ENCODE data around the gene ARHGEF11. TPM values are rescaled to one million over a fixed set of nuclear protein-coding genes. Genes with fewer than 3 reads are reported as not detected.

ARHGEF11 gene
- total and polyA plus RNA-seq, 4 donors, result 5.8 to 23.7 (median 9.8) TPM

DNA sequence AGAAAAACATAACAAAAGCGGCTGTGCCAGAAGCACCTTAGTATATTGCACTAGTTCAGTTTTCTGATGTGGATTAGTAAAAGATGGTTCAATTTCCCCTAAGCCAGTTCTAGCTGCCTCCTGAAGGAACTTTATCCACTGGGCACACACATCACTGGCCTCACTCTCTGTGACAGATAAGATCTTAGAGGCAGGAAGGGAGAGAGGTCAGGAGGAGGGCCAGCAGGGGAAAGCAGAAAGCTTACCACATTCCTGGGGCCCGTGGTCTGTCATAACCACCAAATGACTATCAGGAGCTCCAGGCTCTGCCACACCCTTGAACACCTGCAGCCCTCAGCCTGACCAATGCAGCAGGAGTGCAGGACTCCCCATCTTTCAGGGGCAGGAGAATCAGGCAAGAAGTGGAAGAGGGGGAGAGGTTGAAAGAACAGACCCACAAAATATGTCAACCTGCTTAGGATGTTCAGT is 87.3 kb downstream of the ARHGEF11 start:
- TF ChIP-seq SP1 (IDR thresholded peaks at IDR 0.05), result no peak
- no peak for TF ChIP-seq EGR1 (IDR thresholded peaks at IDR 0.05; ENCODE audit: low read depth in 2 of 2)
- no peak for TF ChIP-seq NR2F2 (IDR thresholded peaks at IDR 0.05)
- no peak for TF ChIP-seq RXRA (IDR thresholded peaks at IDR 0.05)
- TF ChIP-seq RAD21 (IDR thresholded peaks at IDR 0.05), result no peak
- no peak for TF ChIP-seq YY1 (IDR thresholded peaks at IDR 0.05)
- no peak for TF ChIP-seq TAF1 (conservative IDR thresholded peaks at IDR 0.05)
- H3K27ac ChIP-seq (ENCODE audit: low read depth in 1 of 2, low read length in 2 of 2), result no peak overlapping the region
- DNase-seq (ENCODE audit: low spot score), result no peak
- H3K9me3 ChIP-seq (ENCODE audit: control insufficient read depth in 4 of 4, low read length in 3 of 4), result no peaks in the 10 kb centered on the region
- 71% methylated on average over 2 of the region's 2 CpGs for WGBS
- peaks cover 12 to 79% (median 55%) of the 10 kb centered on the region in 4 donors for H3K36me3 ChIP-seq (ENCODE audit: control insufficient read depth in 4 of 4, insufficient read depth in 3 of 4, low read depth in 1 of 4, low read length in 3 of 4)
- H3K4me1 ChIP-seq (ENCODE audit: control insufficient read depth in 4 of 4, insufficient read depth in 4 of 4, low read length in 3 of 4), result no peaks in the 10 kb centered on the region
- no peak overlapping the region for H3K9ac ChIP-seq (ENCODE audit: low read depth in 1 of 2, low read length in 2 of 2)
- no peak overlapping the region for H3K4me3 ChIP-seq (ENCODE audit: low read depth in 1 of 3, low read length in 3 of 3)
- no peaks in the 10 kb centered on the region for H3K27me3 ChIP-seq (ENCODE audit: control insufficient read depth in 4 of 4, insufficient read depth in 4 of 4, low read length in 3 of 4)

GRCh38 chr1:156957634-156958033 is 87.9 kb downstream of the ARHGEF11 start:
- H3K9me3 ChIP-seq (ENCODE audit: control insufficient read depth in 4 of 4, low read length in 3 of 4), result no peaks in the 10 kb centered on the region
- H3K4me3 ChIP-seq (ENCODE audit: low read depth in 1 of 3, low read length in 3 of 3), result no peak overlapping the region
- H3K27me3 ChIP-seq (ENCODE audit: control insufficient read depth in 4 of 4, insufficient read depth in 4 of 4, low read length in 3 of 4), result no peaks in the 10 kb centered on the region
- H3K27ac ChIP-seq (ENCODE audit: low read depth in 1 of 2, low read length in 2 of 2), result no peak overlapping the region
- TF ChIP-seq TAF1 (conservative IDR thresholded peaks at IDR 0.05), result no peak
- TF ChIP-seq FOXA1 (IDR thresholded peaks at IDR 0.05), result no peak
- TF ChIP-seq NR2F2 (IDR thresholded peaks at IDR 0.05), result no peak
- no peak for TF ChIP-seq JUND (IDR thresholded peaks at IDR 0.05)
- no peak for TF ChIP-seq GABPA (IDR thresholded peaks at IDR 0.05 in 1 of 2, conservative IDR thresholded peaks at IDR 0.05 in 1 of 2)
- no peak for TF ChIP-seq RAD21 (IDR thresholded peaks at IDR 0.05)
- TF ChIP-seq FOXA2 (IDR thresholded peaks at IDR 0.05), result no peak
- TF ChIP-seq, protein P1, sequence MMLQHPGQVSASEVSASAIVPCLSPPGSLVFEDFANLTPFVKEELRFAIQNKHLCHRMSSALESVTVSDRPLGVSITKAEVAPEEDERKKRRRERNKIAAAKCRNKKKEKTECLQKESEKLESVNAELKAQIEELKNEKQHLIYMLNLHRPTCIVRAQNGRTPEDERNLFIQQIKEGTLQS (IDR thresholded peaks at IDR 0.05), result no peak
- no peak for TF ChIP-seq RXRA (IDR thresholded peaks at IDR 0.05)
- TF ChIP-seq, protein P2, sequence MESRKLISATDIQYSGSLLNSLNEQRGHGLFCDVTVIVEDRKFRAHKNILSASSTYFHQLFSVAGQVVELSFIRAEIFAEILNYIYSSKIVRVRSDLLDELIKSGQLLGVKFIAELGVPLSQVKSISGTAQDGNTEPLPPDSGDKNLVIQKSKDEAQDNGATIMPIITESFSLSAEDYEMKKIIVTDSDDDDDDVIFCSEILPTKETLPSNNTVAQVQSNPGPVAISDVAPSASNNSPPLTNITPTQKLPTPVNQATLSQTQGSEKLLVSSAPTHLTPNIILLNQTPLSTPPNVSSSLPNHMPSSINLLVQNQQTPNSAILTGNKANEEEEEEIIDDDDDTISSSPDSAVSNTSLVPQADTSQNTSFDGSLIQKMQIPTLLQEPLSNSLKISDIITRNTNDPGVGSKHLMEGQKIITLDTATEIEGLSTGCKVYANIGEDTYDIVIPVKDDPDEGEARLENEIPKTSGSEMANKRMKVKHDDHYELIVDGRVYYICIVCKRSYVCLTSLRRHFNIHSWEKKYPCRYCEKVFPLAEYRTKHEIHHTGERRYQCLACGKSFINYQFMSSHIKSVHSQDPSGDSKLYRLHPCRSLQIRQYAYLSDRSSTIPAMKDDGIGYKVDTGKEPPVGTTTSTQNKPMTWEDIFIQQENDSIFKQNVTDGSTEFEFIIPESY (IDR thresholded peaks at IDR 0.05), result no peak
- TF ChIP-seq CTCF (IDR thresholded peaks at IDR 0.05; ENCODE audit: low read depth, low read length, missing input control), result no peak
- TF ChIP-seq SP1 (IDR thresholded peaks at IDR 0.05), result no peak
- no peaks in the 10 kb centered on the region for H3K4me1 ChIP-seq (ENCODE audit: control insufficient read depth in 4 of 4, insufficient read depth in 4 of 4, low read length in 3 of 4)
- peaks cover 12 to 79% (median 54%) of the 10 kb centered on the region in 4 donors for H3K36me3 ChIP-seq (ENCODE audit: control insufficient read depth in 4 of 4, insufficient read depth in 3 of 4, low read depth in 1 of 4, low read length in 3 of 4)
- no peak for DNase-seq (ENCODE audit: low spot score)
- no peak overlapping the region for H3K9ac ChIP-seq (ENCODE audit: low read depth in 1 of 2, low read length in 2 of 2)
- 93% methylated on average over 3 of the region's 3 CpGs for WGBS

GRCh38 chr1:156956333-156956732 is 89.2 kb downstream of the ARHGEF11 start:
- 95% methylated on average over 10 of the region's 10 CpGs for WGBS
- DNase-seq (ENCODE audit: low spot score), result no peak
- no peak for TF ChIP-seq RXRA (IDR thresholded peaks at IDR 0.05)
- TF ChIP-seq, protein P3, sequence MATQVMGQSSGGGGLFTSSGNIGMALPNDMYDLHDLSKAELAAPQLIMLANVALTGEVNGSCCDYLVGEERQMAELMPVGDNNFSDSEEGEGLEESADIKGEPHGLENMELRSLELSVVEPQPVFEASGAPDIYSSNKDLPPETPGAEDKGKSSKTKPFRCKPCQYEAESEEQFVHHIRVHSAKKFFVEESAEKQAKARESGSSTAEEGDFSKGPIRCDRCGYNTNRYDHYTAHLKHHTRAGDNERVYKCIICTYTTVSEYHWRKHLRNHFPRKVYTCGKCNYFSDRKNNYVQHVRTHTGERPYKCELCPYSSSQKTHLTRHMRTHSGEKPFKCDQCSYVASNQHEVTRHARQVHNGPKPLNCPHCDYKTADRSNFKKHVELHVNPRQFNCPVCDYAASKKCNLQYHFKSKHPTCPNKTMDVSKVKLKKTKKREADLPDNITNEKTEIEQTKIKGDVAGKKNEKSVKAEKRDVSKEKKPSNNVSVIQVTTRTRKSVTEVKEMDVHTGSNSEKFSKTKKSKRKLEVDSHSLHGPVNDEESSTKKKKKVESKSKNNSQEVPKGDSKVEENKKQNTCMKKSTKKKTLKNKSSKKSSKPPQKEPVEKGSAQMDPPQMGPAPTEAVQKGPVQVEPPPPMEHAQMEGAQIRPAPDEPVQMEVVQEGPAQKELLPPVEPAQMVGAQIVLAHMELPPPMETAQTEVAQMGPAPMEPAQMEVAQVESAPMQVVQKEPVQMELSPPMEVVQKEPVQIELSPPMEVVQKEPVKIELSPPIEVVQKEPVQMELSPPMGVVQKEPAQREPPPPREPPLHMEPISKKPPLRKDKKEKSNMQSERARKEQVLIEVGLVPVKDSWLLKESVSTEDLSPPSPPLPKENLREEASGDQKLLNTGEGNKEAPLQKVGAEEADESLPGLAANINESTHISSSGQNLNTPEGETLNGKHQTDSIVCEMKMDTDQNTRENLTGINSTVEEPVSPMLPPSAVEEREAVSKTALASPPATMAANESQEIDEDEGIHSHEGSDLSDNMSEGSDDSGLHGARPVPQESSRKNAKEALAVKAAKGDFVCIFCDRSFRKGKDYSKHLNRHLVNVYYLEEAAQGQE (IDR thresholded peaks at IDR 0.05), result no peak
- no peak for TF ChIP-seq FOXA2 (IDR thresholded peaks at IDR 0.05)
- TF ChIP-seq FOXA1 (IDR thresholded peaks at IDR 0.05), result no peak
- no peak for TF ChIP-seq JUND (IDR thresholded peaks at IDR 0.05)
- no peak for TF ChIP-seq HNF4A (conservative IDR thresholded peaks at IDR 0.05)
- TF ChIP-seq, protein P1 (IDR thresholded peaks at IDR 0.05), result no peak
- no peak for TF ChIP-seq EGR1 (IDR thresholded peaks at IDR 0.05; ENCODE audit: low read depth in 2 of 2)
- TF ChIP-seq HNF4G (IDR thresholded peaks at IDR 0.05), result no peak
- TF ChIP-seq, protein P2 (IDR thresholded peaks at IDR 0.05), result no peak
- TF ChIP-seq RAD21 (IDR thresholded peaks at IDR 0.05), result no peak

More at GRCh38 chr1:156956333-156956732, 89.2 kb downstream of the ARHGEF11 start:
- no peak overlapping the region for H3K27ac ChIP-seq (ENCODE audit: low read depth in 1 of 2, low read length in 2 of 2)
- H3K9ac ChIP-seq (ENCODE audit: low read depth in 1 of 2, low read length in 2 of 2), result no peak overlapping the region
- H3K27me3 ChIP-seq (ENCODE audit: control insufficient read depth in 4 of 4, insufficient read depth in 4 of 4, low read length in 3 of 4), result no peaks in the 10 kb centered on the region
- H3K4me1 ChIP-seq (ENCODE audit: control insufficient read depth in 4 of 4, insufficient read depth in 4 of 4, low read length in 3 of 4), result no peaks in the 10 kb centered on the region
- H3K9me3 ChIP-seq (ENCODE audit: control insufficient read depth in 4 of 4, low read length in 3 of 4), result no peaks in the 10 kb centered on the region
- H3K36me3 ChIP-seq (ENCODE audit: control insufficient read depth in 4 of 4, insufficient read depth in 3 of 4, low read depth in 1 of 4, low read length in 3 of 4), result peaks cover 9 to 81% (median 57%) of the 10 kb centered on the region in 4 donors
- H3K4me3 ChIP-seq (ENCODE audit: low read depth in 1 of 3, low read length in 3 of 3), result no peak overlapping the region
